ENCODE measurements around the gene EIF6.
"Not testable (repeated sequence)": the region's sequence is repeated elsewhere in the genome, so short reads cannot be mapped to it uniquely, and the experiment has no call there.

EIF6 gene

DNA sequence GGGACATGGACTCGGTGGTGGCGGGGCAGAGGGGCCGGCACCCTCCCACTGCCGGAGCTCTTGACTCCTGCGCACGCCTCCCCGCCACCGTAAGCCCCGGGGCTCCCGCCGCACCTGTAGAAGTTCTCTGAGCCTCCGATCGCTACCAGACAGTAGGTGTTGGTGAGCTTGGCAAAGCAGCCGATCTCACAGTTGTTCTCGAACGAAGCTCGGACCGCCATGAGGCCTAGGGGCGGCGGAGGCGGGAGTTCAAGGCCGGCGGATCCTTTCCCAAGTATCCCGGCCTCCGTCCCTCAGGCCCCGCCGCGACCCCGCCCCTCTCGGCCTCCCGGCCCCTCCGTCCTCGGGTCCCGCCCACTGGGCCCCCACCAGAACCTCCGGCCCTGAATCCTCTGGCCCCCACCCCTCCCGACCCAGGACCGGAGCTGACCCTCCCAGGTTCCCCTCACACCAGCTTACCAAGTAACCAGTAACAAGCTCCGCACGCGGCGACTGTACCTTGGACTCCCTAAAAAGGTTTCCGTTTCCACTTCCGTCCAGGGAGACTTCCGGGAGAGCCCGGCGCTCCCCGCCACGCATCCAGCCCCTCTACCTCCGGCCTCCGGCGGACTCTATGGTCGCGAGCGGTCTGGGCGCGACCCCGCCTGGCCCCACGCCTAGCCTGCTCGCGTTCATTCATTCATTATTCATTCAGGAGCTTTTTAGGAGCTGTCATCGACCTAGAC is at the start of gene EIF6:
EIF6 (minus strand) TSS at position 506 of the 725 bp plus-strand sequence; CDS start at position 221, 285 bp downstream.
- no peak for FAIRE-seq

DNA sequence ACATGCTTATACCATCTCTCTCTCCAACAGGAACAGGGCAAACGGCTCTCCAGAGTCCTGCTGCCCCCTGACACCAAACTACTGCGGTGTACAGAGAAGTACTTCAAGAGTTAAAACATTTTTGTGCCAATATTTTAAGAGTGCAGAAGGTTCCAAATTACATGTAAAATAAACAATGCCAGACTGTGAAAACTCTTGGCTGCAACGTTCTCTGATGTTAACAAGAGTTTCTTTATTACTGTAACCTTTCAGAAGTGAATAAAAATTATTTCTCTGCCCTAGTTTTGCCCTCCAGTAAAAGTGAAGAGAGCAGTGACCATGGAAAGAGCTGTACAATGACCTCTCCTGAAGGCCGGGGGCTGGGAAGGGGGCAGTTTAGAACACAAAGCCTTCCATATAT is 49.0 kb upstream of the EIF6 start:
- FAIRE-seq: no peak

DNA sequence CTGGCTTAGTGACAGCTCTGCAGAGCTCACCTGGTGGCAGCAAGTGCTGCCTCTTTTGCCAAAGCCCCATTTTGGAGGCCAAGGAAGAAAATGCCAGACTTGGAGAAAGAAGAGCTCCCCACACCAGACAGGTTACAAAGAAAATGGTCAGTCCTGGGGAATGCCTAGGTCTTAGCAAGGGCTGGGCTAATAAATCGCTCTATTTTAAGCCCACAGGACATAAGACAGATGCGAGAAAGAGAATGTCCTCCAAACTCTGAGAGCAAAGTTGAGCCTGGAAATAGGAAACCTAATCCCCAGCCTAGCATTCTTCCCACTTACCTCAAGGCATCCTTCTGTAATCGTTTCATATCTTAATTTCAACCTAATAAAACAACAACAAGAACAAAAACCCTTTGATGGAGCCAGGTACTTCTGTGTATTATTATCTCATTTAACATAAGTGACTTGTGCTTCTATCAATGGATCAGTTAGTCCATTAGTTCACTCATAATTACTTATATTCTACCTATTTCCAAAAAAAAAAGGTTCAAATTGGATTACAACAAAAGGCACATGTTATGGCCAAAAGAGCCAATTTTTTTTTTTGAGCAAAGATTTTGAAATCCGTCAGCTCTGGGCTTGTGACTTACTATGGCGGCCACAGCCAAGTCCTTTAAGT is 48.1 kb upstream of the EIF6 start:
- FAIRE-seq: no peak

DNA sequence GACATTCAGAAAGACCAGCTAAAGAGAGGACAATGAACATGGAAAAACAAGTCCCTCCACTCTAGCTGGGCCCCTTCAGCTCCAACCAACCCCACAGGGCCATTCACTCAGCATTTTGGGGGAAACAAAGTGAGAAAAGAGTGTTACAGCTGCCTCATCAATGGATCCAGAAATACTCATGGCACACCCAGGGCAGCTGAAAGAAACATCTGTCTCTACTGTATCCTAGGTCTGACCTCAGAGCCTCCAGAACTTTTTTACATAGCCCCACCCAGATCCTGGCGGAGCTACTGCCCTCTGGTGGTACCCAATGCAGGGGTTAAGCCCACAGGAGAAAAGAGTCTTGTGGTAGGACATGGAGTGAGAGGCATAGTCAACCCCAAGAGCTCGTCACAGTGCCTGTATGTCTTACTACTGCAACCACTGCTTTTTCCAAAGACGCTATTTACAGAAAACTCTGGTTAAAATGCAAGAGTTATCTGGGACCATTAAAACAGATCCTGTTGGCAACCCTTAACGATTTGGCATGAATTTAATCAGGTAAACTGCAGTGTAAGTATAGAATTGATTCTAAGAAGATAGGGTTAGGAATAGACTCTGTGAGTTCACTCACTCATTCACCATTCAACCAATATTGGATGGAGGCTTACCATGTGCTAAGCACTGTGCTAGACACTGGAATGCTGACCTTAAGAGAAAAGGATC is 45.0 kb upstream of the EIF6 start:
- FAIRE-seq: no peak

DNA sequence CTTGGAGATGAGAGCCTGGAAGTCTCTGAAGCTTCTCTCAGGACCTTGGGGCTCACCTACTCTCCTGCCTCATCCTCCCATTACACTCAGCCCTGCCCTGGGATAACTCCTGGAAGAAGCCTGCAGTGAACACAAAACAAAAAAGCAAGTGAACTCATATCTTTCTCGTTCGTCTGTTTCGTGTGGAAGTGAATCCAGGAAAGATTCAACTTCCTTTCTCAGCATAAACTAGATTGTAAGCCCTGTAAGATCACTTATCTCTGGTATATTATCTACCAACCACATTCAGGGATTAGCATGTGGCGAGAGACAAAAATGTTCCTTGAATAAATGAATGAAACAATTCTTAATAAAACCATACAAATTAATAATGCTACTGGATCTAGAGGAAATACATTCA is 44.1 kb upstream of the EIF6 start:
- no peak for FAIRE-seq

DNA sequence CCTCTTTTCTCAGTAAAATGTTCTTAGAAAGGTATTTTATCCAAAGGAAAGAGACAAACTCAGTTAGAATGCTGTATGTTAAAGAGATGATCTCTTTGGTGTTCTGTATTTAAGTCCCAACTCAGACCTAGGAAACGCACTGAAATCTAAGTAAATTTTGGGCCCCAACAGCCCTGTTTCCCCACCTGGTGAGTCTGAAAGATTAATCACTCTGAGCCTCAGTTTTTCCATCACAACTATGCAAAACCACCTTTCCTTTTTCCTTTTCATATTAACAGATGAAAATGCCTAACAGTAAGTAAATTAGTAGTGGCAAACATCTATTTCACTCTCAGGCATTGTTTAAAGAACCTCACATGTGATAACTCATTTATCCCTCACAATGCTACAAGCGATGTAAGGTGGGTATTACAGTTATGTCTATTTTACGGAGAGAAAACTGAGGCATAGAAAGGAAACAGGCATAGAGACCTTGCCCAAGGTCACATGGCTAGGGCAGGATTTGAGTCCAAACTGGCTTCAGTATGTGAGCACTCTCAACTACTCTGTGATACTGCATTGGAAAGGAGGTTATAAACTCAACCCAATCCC is 43.6 kb upstream of the EIF6 start:
- FAIRE-seq: no peak

DNA sequence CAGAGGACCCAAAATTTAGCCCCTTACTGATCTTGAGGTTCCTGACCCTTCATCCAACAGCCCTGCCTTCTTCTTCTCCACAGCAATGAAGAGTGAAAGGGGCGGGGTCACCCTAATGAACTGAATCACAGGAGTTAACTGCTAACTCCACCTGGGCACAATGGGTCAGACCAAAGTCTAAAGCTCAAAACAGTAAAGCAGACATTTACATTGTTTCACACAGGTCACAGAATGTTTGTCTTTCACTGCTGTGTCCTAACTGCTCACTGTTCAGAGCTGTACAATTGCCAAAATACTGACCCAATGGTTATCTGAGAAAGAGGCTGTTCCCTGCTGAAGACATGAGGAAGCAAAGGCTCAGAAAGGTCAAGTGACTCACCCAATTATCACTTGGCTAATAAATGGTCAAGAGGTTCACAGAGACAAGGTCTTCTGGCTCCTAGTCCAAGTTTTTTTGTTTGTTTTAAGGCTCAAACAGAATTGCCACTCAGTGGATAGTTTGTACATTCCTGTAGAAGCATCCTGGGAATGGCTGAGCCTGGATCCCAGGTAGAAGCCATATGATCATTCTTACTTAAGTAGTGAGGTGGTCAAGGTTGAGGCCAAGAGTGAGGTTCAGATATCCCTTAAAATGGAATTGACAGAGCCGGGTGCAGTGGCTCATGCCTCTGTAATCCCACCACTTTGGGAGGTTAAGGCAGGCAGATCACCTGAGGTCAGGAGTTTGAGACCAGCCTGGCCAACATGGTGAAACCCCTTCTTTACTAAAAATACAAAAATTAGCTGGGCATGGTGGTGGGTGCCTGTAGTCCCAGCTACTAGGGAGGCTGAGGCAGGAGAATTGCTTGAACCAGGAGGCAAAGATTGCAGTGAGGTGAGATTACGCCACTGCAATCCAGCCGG is 42.8 kb upstream of the EIF6 start:
- no peak for FAIRE-seq

DNA sequence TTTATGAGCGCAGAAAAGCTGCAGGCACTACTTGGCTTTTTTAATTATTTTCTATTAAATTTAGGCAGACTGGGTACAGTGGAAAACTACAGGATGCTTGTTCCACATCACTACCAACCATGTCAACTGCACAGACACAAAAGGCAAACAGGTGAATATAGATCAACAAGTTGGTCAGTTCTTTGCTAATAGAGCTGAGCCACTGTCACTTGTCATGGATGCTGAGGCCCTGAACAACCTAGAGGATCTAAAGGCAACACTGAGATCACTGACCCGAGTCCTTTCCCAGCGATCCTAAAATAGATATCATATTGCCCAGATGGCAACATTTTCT is 42.1 kb upstream of the EIF6 start:
- no peak for FAIRE-seq

DNA sequence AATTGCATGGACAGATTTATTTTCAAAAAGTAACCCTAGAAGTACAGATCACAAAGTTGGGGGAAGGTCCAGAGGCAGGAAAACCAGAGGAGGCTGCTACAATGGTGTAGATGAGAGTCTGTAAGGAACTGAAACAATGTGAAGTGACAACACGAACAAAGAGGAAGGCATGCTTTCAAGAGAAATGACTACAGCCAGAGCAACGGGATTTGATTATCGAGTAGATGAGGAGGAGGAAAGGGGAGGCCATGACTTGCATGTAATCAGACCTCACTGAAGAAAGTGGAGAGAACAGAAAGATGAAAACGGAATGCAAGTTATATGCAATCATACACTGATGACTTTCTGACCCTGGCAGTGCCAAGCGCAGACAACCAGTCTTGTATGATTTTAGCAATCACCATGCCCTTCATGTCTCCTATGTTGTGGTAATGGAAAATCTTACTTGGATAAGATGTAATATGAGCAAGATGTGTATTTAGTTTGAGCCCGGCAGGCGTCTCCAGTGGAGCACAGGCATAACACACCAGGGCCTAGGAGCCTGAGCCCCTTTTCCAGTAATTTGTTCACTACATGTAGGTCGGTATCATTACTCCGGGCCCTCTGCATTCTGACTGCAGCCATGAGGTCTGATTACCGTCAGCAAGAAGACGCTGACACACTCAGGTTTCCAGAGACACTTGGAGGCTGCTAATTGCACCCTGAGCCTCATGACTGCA is 41.6 kb upstream of the EIF6 start:
- no peak for FAIRE-seq

DNA sequence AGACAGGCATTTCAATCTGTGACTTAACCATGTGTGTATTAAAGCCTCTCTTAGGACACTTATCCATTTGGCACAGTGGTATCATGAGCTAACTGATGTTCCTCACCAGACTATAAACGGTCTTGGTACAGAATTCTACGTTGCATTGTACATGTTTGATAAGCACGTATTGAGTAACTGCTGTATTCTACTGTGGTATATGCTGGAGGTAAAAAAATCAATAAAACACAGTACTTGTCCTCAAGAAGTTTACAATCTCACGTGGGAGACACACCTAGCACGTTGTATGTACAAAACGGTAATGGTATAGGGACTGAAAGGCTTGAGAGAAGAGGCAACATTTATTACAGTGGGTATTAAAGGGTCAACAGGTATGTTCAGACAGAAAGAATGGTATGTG is 40.8 kb upstream of the EIF6 start:
- FAIRE-seq: no peak

DNA sequence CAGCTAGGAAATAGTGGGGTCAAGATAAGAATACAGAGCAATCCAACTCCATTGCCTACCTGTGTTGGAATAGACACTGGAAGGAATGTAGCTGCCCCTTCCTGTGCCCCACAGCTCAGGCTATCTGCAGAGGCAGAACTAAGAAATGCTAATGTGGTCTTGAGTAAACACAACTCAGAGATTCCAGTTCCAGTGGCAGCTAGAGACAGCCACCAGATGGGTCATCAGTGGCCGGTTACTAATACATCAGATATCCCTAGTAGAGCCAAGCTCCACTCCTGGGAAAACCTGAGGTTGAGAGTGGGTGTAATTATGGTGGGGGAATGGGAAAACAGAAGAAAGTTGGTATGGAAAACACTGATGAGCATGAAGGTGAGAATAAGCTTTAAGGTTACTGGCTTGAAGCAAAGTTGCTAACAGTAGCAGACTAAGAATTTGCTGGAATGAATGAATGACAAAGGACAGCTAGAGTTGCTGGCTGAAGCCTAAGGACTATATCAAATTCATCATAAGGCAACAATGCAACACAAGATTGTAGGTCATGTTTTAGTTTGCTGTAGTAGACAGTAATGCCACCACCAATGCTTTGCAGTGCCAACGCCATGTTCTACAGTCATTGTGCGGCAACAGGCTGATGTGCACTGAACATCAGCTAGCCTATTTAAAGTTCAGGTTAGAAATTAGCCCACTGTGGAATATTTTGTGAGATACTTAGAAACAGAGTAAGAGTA is 36.0 kb upstream of the EIF6 start:
- FAIRE-seq: no peak

DNA sequence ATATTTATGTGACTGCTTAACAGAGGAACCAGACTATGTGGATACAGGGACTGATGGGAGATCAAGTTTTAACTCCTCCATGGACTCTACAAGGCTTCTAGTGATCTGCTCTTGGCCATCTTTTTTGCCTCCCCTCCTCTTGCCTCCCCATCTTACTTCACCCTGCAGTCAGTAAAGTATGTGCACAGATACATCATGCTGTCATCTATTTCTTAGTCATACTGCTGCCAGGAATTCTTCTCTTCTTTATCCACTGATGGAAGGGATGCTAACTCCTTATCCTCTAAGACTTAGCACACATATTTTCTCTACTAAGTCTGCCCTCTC is 35.3 kb upstream of the EIF6 start:
- FAIRE-seq: no peak

DNA sequence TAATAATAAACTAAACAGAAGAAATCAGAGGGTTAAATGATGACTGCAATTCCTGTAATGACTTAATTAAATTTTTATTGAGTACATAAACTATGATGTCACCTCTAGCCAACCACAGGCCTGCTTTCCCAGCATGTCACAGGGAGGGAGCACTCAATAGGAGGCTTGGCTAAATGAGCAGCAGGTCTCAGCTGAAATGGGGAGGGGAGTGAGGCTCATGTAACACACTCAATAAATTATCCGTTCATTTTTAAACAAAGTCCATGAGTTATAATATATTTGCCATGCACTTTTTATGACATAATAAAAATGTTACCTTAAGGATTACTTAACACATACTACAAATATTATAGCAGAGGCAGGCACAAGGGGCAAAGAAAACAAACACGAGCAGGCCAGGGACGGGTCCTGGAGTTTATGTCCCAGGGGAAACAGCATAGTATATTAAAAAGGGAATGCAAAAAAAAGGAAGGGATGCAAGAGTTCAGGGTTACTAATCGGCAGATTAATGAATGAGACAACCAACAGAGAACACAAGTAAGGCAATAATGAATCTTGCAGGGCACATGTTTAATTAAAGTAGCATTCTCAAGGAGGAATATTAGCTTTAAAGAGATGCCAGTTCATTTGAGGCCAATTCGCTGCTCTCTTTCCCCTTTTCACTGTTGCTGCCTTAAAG is 34.8 kb upstream of the EIF6 start:
- no peak for FAIRE-seq

DNA sequence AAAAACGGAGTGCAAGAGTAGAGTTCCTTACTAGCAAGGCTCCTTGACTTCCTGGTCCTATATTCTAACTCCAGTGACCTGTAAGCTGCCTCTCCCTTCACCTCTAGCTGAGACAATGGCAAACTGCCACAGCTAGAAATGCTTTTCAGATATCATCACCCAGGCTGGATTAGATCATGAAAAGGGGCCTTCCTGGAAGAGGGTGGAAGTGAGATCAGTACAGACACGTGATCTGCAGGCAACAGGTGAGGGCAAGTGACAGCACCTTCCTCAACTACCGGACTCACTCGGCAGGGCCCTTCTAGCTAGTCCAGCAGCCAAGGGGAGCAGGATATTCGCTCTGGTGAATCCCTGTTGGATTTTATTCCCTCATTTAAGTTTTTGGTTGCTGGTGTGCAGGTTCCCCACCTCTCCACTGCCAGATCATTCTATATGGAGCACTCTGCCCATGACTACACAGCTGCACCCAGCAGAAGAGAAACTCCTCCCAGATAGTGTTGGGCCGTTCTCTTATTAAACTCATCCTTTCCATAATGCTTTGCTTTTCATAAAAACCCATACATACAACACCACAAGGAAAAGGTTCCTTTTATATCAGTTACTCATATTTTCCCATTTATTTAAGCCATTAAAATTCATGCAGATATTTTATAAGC is 34.1 kb upstream of the EIF6 start:
- no peak for FAIRE-seq

DNA sequence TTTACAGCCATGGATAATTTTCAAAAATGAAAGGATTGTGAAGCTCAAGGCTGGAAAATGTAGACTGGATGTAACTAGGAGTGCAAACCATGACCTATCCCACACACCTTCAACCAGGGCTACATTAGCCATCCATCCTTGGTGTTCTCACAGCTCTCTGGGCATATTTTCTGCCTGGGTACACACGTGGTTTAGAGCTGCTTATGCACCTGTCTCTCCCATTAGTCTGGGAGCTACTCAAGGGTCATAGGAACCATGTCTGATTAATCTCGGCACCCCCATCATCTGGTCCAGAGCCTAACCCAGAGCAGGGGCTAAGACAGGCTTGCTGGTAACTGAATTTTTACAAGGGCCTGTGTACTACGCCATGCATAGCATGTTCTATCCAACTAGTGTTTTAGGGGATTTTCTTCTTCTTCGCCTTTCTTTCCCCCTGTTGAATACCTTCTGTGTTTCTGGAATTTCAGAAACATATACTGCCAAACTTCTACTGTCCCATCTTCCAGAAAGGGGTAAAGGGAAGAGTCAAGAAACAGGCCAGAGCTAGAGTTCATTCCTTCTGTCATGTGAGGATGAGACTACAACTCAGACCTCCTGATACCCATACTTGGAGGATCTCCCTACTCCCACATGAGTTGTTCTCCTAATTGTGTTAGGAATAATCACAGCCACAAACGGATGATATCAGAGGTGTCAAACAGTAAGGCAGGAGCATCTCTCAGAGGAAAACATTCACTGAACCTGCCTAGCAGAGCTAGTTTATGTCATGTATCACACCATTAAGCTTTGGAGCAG is 33.0 kb upstream of the EIF6 start:
- FAIRE-seq: no peak

DNA sequence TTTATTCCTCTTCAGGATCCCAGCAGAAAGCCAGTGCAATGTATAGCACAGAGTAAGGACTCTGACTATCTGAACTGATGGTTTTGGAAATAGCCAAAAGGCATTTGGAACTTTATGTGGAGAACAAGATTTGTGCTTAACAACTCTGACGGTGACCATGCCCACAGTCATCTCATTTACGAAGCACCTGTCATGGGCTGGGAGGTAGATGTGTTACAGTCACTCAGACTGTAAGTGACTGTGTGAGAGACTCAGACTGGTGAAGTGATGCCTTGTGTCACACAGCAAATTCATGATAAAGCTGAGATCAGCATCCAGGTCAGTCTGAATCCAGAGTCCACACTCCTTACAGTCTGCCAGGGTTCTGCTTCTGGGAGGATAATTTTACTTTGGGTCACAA is 31.5 kb upstream of the EIF6 start:
- no peak for FAIRE-seq

DNA sequence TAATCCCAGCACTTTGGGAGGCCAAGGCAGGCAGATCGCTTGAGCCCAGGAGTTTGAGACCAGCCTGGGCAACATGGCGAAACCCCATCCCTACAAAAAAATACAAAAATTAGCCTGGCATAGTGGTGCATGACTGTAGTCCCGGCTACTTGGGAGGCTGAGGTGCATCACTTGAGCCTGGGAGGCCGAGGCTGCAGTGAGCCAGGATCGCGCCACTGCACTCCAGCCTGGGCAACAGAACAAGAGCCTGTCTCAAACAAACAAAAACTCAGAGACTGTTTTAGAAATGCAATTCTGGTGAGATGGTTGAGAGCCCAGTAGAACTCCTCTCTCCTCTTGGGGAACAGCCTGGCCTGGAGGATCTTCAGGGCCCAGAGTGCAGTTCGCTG is 31.1 kb upstream of the EIF6 start:
- not testable (repeated sequence) for FAIRE-seq

DNA sequence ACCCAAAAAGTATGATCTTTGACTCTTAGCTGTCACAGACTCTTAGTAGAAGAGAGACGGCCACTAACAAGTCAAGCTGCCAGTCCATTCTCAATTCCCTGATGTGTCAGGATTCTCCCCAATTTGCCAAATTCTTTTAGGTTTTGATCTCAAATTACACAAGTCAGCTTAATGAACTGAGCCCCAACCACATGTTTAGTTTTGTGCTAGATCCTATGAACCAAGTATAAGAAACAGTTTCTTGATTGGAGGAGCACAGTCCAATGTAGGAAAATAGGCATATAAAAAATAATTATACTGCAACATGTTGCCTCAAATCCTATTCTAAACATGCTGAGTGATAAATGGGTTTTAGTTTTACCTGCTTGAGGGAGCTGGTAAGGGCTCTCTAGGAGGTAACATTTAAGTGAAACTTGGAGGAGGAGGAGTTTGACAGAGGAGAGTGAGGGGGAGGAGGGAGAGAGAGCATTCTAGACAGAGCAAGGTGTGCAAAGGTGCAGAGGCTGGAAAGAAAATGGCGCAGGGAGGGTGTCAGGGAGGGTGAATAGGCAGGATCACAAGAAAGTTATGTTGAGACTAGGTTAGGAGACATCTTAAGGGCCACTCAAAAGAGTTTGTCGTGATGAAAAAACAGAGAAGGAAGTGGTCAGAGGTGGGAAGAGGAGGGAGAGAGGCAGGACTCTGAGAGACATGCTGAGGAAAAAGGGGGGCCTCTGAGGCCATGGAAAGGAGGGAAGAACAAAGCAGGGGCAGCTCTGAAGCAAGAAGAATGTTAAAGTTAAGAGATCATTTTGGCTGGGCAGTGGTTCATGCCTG is 30.5 kb upstream of the EIF6 start:
- FAIRE-seq: no peak

DNA sequence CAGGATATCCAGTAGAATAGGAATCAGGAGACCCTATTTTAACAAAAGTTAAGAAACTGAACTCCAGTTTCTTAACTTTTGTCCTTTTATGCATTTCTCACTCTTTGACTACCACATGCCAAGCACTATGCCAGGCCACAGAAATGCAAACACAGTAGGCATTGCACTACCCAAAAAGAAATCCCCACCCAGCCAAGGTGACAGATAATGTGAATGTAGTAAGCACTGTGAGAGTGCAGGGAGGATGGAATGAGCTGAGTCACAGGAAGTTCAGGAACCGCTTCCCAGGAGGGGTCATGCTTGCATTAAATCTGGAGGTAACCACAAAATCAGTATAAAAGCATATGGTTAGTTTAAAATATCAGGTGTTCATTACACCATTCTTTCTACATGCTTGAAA is 27.7 kb upstream of the EIF6 start:
- FAIRE-seq: no peak

Measured in islet of Langerhans (tissue), 1 donor.